IMR-90 (cell line): Measurements from ENCODE around the gene RNF11. TPM values are rescaled to one million over a fixed set of nuclear protein-coding genes. Genes with fewer than 3 reads are reported as not detected.
"Not testable (repeated sequence)": the region's sequence is repeated elsewhere in the genome, so short reads cannot be mapped to it uniquely, and the experiment has no call there.

ENCODE experiments used
- ATAC-seq: fragments of 200-7000 bp; cut with Tn5 transposase; 2 replicates; pipeline ENCODE4 v1.9.1; 2020; ENCODE audit warnings: low read depth, mild to moderate bottlenecking, moderate library complexity
- BruUV-seq: library from RNA; stranded (reverse); fragments of 400-500 nt; replicated peaks from 2 replicates; lab custom pipeline; 2021; lab: Mats Ljungman, UMichigan
- CTCF ChIA-PET: fragments of 300-600 bp; formaldehyde crosslinking; extraction: SDS; loops from one replicate; lab custom pipeline; 2021; ENCODE audit warnings: antibody characterized with exemption; lab: Yijun Ruan, JAX
- POLR2A ChIA-PET: fragments of 300-600 bp; sonication (Branson Sonifier 250); formaldehyde crosslinking; loops from one replicate; lab custom pipeline; 2022; ENCODE audit warnings: antibody characterized with exemption; ENCODE audit not compliant: unreplicated experiment; lab: Charles Lee
- DNase-seq: peaks from one replicate; pipeline ENCODE4 v3.0.0; 2013
- H2AFZ ChIP-seq: replicated peaks from 2 replicates; pipeline ENCODE3; 2013; ENCODE audit warnings: low read length, mild to moderate bottlenecking; ENCODE audit not compliant: poor library complexity
- H2AK5ac ChIP-seq: 2 replicates; pipeline ENCODE4 v1.6.1; 2013; ENCODE audit warnings: low read depth, low read length, inconsistent platforms
- H2AK9ac ChIP-seq: replicated peaks from 2 replicates; pipeline ENCODE3; 2013; ENCODE audit warnings: mild to moderate bottlenecking, low read depth, low read length, moderate library complexity; ENCODE audit not compliant: poor library complexity
- H2BK120ac ChIP-seq: 2 replicates; pipeline ENCODE4 v1.6.1; 2013; ENCODE audit warnings: low read depth, low read length, inconsistent platforms
- H2BK15ac ChIP-seq: 3 replicates; pipeline ENCODE4 v1.6.1; 2013; ENCODE audit warnings: low read depth, low read length, inconsistent platforms
- H2BK20ac ChIP-seq: 2 replicates; pipeline ENCODE4 v1.6.1; 2013; ENCODE audit warnings: low read depth, mild to moderate bottlenecking, inconsistent platforms, low read length, moderate library complexity
- H2BK5ac ChIP-seq: 2 replicates; pipeline ENCODE4 v1.6.1; 2013; ENCODE audit warnings: mild to moderate bottlenecking, low read depth, low read length, inconsistent platforms; ENCODE audit not compliant: poor library complexity, severe bottlenecking
- H3K14ac ChIP-seq: replicated peaks from 2 replicates; pipeline ENCODE4 v1.6.1; 2013; ENCODE audit warnings: low read depth, low read length, inconsistent platforms
- H3K18ac ChIP-seq: 2 replicates; pipeline ENCODE4 v1.6.1; 2013; ENCODE audit warnings: low read depth, low read length, control low read depth
- H3K23ac ChIP-seq: 2 replicates; pipeline ENCODE4 v1.6.1; 2013; ENCODE audit warnings: low read depth, low read length, inconsistent platforms
- H3K27ac ChIP-seq: 2 replicates; pipeline ENCODE4 v1.5.1; 2013; ENCODE audit warnings: mild to moderate bottlenecking, control low read depth, low read length; ENCODE audit not compliant: insufficient read depth
- H3K27me3 ChIP-seq: 2 replicates; pipeline ENCODE4 v1.6.1; 2013; ENCODE audit warnings: low read length; ENCODE audit not compliant: control insufficient read depth, insufficient read depth
- H3K36me3 ChIP-seq: 2 replicates; pipeline ENCODE4 v1.6.1; 2013; ENCODE audit warnings: low read length, mixed read lengths; ENCODE audit not compliant: control insufficient read depth, insufficient read depth
- H3K4ac ChIP-seq: 2 replicates; pipeline ENCODE4 v1.6.1; 2013; ENCODE audit warnings: low read depth, low read length, inconsistent platforms
- H3K4me1 ChIP-seq: 2 replicates; pipeline ENCODE4 v1.6.1; 2013; ENCODE audit warnings: low read length, mixed read lengths; ENCODE audit not compliant: control insufficient read depth, insufficient read depth
- H3K4me2 ChIP-seq: 2 replicates; pipeline ENCODE4 v1.6.1; 2013; ENCODE audit warnings: low read depth, mild to moderate bottlenecking, control low read depth, low read length, moderate library complexity
- H3K4me3 ChIP-seq: 2 replicates; pipeline ENCODE4 v1.5.1; 2013; ENCODE audit warnings: low read depth, mild to moderate bottlenecking, control low read depth, low read length, moderate library complexity; ENCODE audit not compliant: insufficient read depth
- H3K56ac ChIP-seq: 2 replicates; pipeline ENCODE4 v1.6.1; 2013; ENCODE audit warnings: low read length, inconsistent platforms; ENCODE audit not compliant: insufficient read depth; ENCODE audit errors: extremely low read depth
- H3K79me1 ChIP-seq, 2 experiments: 2 replicates each; pipeline ENCODE4 v1.6.1; 2013; ENCODE audit warnings: low read length in 2 of 2, inconsistent platforms in 1 of 2, low read depth in 1 of 2
- H3K9ac ChIP-seq: 2 replicates; pipeline ENCODE4 v1.6.1; 2013; ENCODE audit warnings: low read depth, low read length, control low read depth
- H3K9me1 ChIP-seq: 2 replicates; pipeline ENCODE4 v1.6.1; 2013; ENCODE audit warnings: low read length, inconsistent platforms; ENCODE audit not compliant: insufficient read depth
- H3K9me3 ChIP-seq: 2 replicates; pipeline ENCODE4 v1.6.1; 2013; ENCODE audit warnings: low read length; ENCODE audit not compliant: control insufficient read depth, insufficient read depth
- H4K20me1 ChIP-seq: 2 replicates; pipeline ENCODE4 v1.6.1; 2013; ENCODE audit warnings: low read length, inconsistent platforms; ENCODE audit not compliant: insufficient read depth
- H4K5ac ChIP-seq: 2 replicates; pipeline ENCODE4 v1.6.1; 2013; ENCODE audit warnings: mild to moderate bottlenecking, low read depth, low read length, control low read depth
- H4K8ac ChIP-seq, 2 experiments: 2 replicates each; pipeline ENCODE4 v1.6.1; 2013; ENCODE audit warnings: low read depth in 2 of 2, low read length in 2 of 2, control low read depth in 1 of 2, inconsistent platforms in 1 of 2
- H4K91ac ChIP-seq: 2 replicates; pipeline ENCODE4 v1.6.1; 2013; ENCODE audit warnings: low read depth, low read length, inconsistent platforms; ENCODE audit not compliant: insufficient read depth
- WGBS, 2 experiments: methylation state at CpG; one replicate each; pipeline versions ENCODE4 v1.1.5 to v1.1.7; 2013; ENCODE audit warnings: missing lambda C conversion rate in 2 of 2; ENCODE audit not compliant: insufficient read length in 1 of 2; ENCODE audit errors: extremely low coverage in 2 of 2; 5-methylcytosine and 5-hydroxymethylcytosine counted together
- dilution Hi-C: fragments of 300-500 bp; cut with HindIII; formaldehyde crosslinking; loops from one replicate; pipeline ENCODE4 v1.14.3; 2018; ENCODE audit warnings: low sequenced_read_pairs; ENCODE audit not compliant: unreplicated experiment
- in situ Hi-C: fragments of 300-500 bp; cut with MboI; formaldehyde crosslinking; loops from 3 replicates; pipeline ENCODE4 v1.14.3; 2019; ENCODE audit warnings: low sequenced_read_pairs, inconsistent platforms, mixed read lengths
- intact Hi-C: fragments of 100-400 bp; cut with micrococcal nuclease; formaldehyde crosslinking; loops from 2 replicates; pipeline ENCODE4 v1.10.0; 2022
- polyA plus RNA-seq, 3 experiments: library from polyadenylated mRNA; depleted of rRNA; stranded (reverse); fragments of >200 nt; gene quantifications; 2 replicates each; pipeline ENCODE4 v1.2.3, GENCODE V29; 2012; ENCODE audit warnings: low replicate concordance in 1 of 3
- total RNA-seq: library from RNA; depleted of rRNA; stranded (reverse); fragments of >200 nt; gene quantifications from 2 replicates; pipeline ENCODE4 v1.2.3, GENCODE V29; 2012

RNF11 gene
- total and polyA plus RNA-seq, 2 of the 4 experiments (the other 2 are of a cell fraction): 63.3 to 64.1 TPM

- H3K23ac ChIP-seq, H2AK5ac ChIP-seq, H3K4me1 ChIP-seq, H3K79me1 ChIP-seq, CTCF ChIA-PET, H2AK9ac ChIP-seq, H3K56ac ChIP-seq, H3K4me2 ChIP-seq, BruUV-seq, in situ Hi-C loops, dilution Hi-C loops, H2AFZ ChIP-seq, H3K14ac ChIP-seq, H3K9me3 ChIP-seq, H2BK120ac ChIP-seq, POLR2A ChIA-PET, H3K4me3 ChIP-seq, H2BK5ac ChIP-seq, H4K20me1 ChIP-seq, H3K9me1 ChIP-seq, H2BK20ac ChIP-seq, H4K8ac ChIP-seq, H2BK15ac ChIP-seq, intact Hi-C loops, H4K91ac ChIP-seq, H3K27ac ChIP-seq, H3K4ac ChIP-seq, ATAC-seq, H3K18ac ChIP-seq, H3K36me3 ChIP-seq, H3K27me3 ChIP-seq, H4K5ac ChIP-seq, DNase-seq, H3K9ac ChIP-seq: not testable (repeated sequence)
- 100% methylated on average over 2 of the region's 15 CpGs; no CpG with 5 or more reads in 1 of the 2 experiments for WGBS, 2 experiments
Observed at GRCh38 chr1:51227231-51227960, 8.7 kb upstream of the RNF11 start.

- intact Hi-C loops, H2BK20ac ChIP-seq: not testable (repeated sequence)
- WGBS, 2 experiments: 64% methylated on average over 3 of the region's 11 CpGs; no CpG with 5 or more reads in 1 of the 2 experiments
Observed at GRCh38 chr1:51228471-51228870, 7.6 kb upstream of the RNF11 start.

More at GRCh38 chr1:51228471-51228870, 7.6 kb upstream of the RNF11 start:
- H4K91ac ChIP-seq, CTCF ChIA-PET, H2BK5ac ChIP-seq, H4K20me1 ChIP-seq, POLR2A ChIA-PET, H2AK5ac ChIP-seq, H3K9me1 ChIP-seq, H3K4me2 ChIP-seq, DNase-seq, H2AK9ac ChIP-seq, H3K4me1 ChIP-seq, H3K36me3 ChIP-seq, H2AFZ ChIP-seq, H3K9me3 ChIP-seq, H3K9ac ChIP-seq, H3K14ac ChIP-seq, dilution Hi-C loops, H3K18ac ChIP-seq, H3K79me1 ChIP-seq, H3K4ac ChIP-seq, H2BK15ac ChIP-seq, H3K23ac ChIP-seq, in situ Hi-C loops, H3K4me3 ChIP-seq, H2BK120ac ChIP-seq, H3K27me3 ChIP-seq, H3K56ac ChIP-seq, H3K27ac ChIP-seq, BruUV-seq, H4K8ac ChIP-seq, H4K5ac ChIP-seq, ATAC-seq: not testable (repeated sequence)
